HG02678 (cell line): ENCODE measurements around the gene NME7.
"Not testable (repeated sequence)": the region's sequence is repeated elsewhere in the genome, so short reads cannot be mapped to it uniquely, and the experiment has no call there.

Experiments
- ATAC-seq: cut with Tn5 transposase; IDR thresholded peaks from one replicate; pipeline ENCODE4 v1.9.1; 2021; ENCODE audit warnings: mild to moderate bottlenecking, moderate library complexity; ENCODE audit not compliant: unreplicated experiment

The NME7 gene

GRCh38 chr1:169308313-169309039 lies 59.1 kb downstream of the NME7 start:
- no peak for ATAC-seq

- ATAC-seq, result no peak
Measured at GRCh38 chr1:169307176-169307575, 60.4 kb downstream of the NME7 start.

GRCh38 chr1:169305948-169306347 lies 61.6 kb downstream of the NME7 start:
- ATAC-seq, result no peak

- ATAC-seq, result no peak
Measured at GRCh38 chr1:169305356-169305755, 62.2 kb downstream of the NME7 start.

- no peak for ATAC-seq
Measured at GRCh38 chr1:169300854-169301253, 66.7 kb downstream of the NME7 start.

GRCh38 chr1:169298441-169298840 lies 69.2 kb downstream of the NME7 start:
- no peak for ATAC-seq

GRCh38 chr1:169295846-169296245 lies 71.8 kb downstream of the NME7 start:
- no peak for ATAC-seq

- no peak for ATAC-seq
Measured at GRCh38 chr1:169295425-169295824, 72.2 kb downstream of the NME7 start.

GRCh38 chr1:169289016-169289415 lies 78.6 kb downstream of the NME7 start:
- no peak for ATAC-seq

GRCh38 chr1:169288011-169288414 lies 79.6 kb downstream of the NME7 start:
- no peak for ATAC-seq

- no peak for ATAC-seq
Measured at GRCh38 chr1:169287280-169287679, 80.3 kb downstream of the NME7 start.

GRCh38 chr1:169281562-169281961 lies 86.0 kb downstream of the NME7 start:
- ATAC-seq, result not testable (repeated sequence)

- peak; percentile 89 for ATAC-seq
Measured at GRCh38 chr1:169271098-169271497, 96.5 kb downstream of the NME7 start.

- no peak for ATAC-seq
Measured at GRCh38 chr1:169266133-169266532, 101.5 kb downstream of the NME7 start.

GRCh38 chr1:169263059-169263458 lies 104.5 kb downstream of the NME7 start:
- ATAC-seq, result no peak

- no peak for ATAC-seq
Measured at GRCh38 chr1:169261884-169262283, 105.7 kb downstream of the NME7 start.

- no peak for ATAC-seq
Measured at GRCh38 chr1:169260478-169261151, 107.0 kb downstream of the NME7 start.

- no peak for ATAC-seq
Measured at GRCh38 chr1:169259816-169260215, 107.8 kb downstream of the NME7 start.

- no peak for ATAC-seq
Measured at GRCh38 chr1:169250795-169251194, 116.8 kb downstream of the NME7 start.

- no peak for ATAC-seq
Measured at GRCh38 chr1:169250022-169250421, 117.6 kb downstream of the NME7 start.

- ATAC-seq, result no peak
Measured at GRCh38 chr1:169249611-169250010, 118.0 kb downstream of the NME7 start.

GRCh38 chr1:169245706-169246105 lies 121.9 kb downstream of the NME7 start:
- no peak for ATAC-seq
